Epithelial cell of alveolus of lung (primary cell): ENCODE measurements around the gene SHE. TPM values are rescaled to one million over a fixed set of nuclear protein-coding genes. Genes with fewer than 3 reads are reported as not detected.

Source experiments
- total RNA-seq: library from RNA; depleted of rRNA; stranded (reverse); fragments of >200 nt; gene quantifications from 2 replicates; pipeline ENCODE4 v1.2.1, GENCODE V29; 2015

The SHE gene
- total RNA-seq = 0.24 and 0.26 TPM in 2 replicates

GRCh38 chr1:154502066-154502743 lies at the start of gene SHE, which contains the start of gene TDRD10:
TSS of gene SHE (minus strand) at chr1:154502412. CDS start at chr1:154502026, 386 bp downstream.
TSS of gene TDRD10 (plus strand) at chr1:154502219. CDS start at chr1:154506904, 4,685 bp downstream.

Other genes with a start within 250 kb of the SHE start
- gene HAX1, start 229.8 kb downstream of the SHE start, total RNA-seq = 58.5 and 156 TPM in 2 replicates
- under 0.01 TPM in 1 of 2 replicates, not detected in the other for gene AQP10, start 181.3 kb downstream of the SHE start, total RNA-seq
- 62.4 and 64.0 TPM in 2 replicates for gene ATP8B2, start 176.9 kb downstream of the SHE start, total RNA-seq
- 1.3 and 12.2 TPM in 2 replicates for gene IL6R, start 97.1 kb downstream of the SHE start, total RNA-seq
- gene TDRD10, start 193 bp downstream of the SHE start, total RNA-seq = not detected in 2 replicates
- 18.0 and 22.7 TPM in 2 replicates for gene UBE2Q1, start 56.2 kb upstream of the SHE start, total RNA-seq
- gene CHRNB2, start 65.4 kb upstream of the SHE start, total RNA-seq = 0.13 and 0.64 TPM in 2 replicates
- 80.8 and 87.7 TPM in 2 replicates for gene ADAR, start 105.8 kb upstream of the SHE start, total RNA-seq